Endothelial cell of umbilical vein (primary cell): ENCODE data around the gene LIPF. TPM values are rescaled to one million over a fixed set of nuclear protein-coding genes. Genes with fewer than 3 reads are reported as not detected.

ENCODE experiments used
- BruUV-seq: library from RNA; stranded (reverse); fragments of 400-500 nt; replicated peaks from 2 replicates; lab custom pipeline; 2021; lab: Mats Ljungman, UMichigan
- CTCF ChIA-PET: fragments of 300-600, 350-600 bp; sonication (Branson Sonifier 250); formaldehyde crosslinking; loops from one replicate; lab custom pipeline; 2021; ENCODE audit warnings: antibody characterized with exemption, inconsistent platforms; lab: Charles Lee
- POLR2A ChIA-PET: fragments of 300-600, 350-600 bp; sonication (Branson Sonifier 250); formaldehyde crosslinking; loops from one replicate; lab custom pipeline; 2021; ENCODE audit warnings: antibody characterized with exemption, inconsistent platforms; lab: Charles Lee
- DNase-seq: peaks from one replicate; pipeline ENCODE4 v3.0.0-alpha.2; 2011; ENCODE audit warnings: low read depth, low spot score
- FAIRE-seq: peaks from 2 replicates; lab custom pipeline; 2011; peaks lifted over from hg19 to GRCh38; lab: Jason Lieb, UNC
- H2AFZ ChIP-seq: 2 replicates; pipeline ENCODE4 v1.6.0; 2012; ENCODE audit warnings: low read depth, low read length, control low read depth, inconsistent platforms
- H3K27ac ChIP-seq: 2 replicates; pipeline ENCODE4 v1.5.1; 2011; ENCODE audit warnings: low read depth, mild to moderate bottlenecking, control low read depth, low read length, moderate library complexity; ENCODE audit not compliant: insufficient read depth
- H3K27me3 ChIP-seq, 2 experiments: 2 replicates each; pipeline versions ENCODE4 v1.6.0 to v1.6.1; 2011; ENCODE audit warnings: low read length in 2 of 2, mixed read lengths in 1 of 2; ENCODE audit not compliant: control insufficient read depth in 2 of 2, insufficient read depth in 2 of 2
- H3K36me3 ChIP-seq, 2 experiments: 2 replicates in 1 of 2; 3 replicates in 1 of 2; pipeline ENCODE4 v1.5.1; 2011; ENCODE audit warnings: low read length in 2 of 2, mild to moderate bottlenecking in 1 of 2, moderate library complexity in 1 of 2; ENCODE audit not compliant: control insufficient read depth in 2 of 2, insufficient read depth in 2 of 2; ENCODE audit errors: extremely low read depth in 1 of 2
- H3K4me1 ChIP-seq: 3 replicates; pipeline ENCODE4 v1.5.1; 2011; ENCODE audit warnings: mild to moderate bottlenecking, low read length; ENCODE audit not compliant: control insufficient read depth, insufficient read depth; ENCODE audit errors: extremely low read depth
- H3K4me2 ChIP-seq: 2 replicates; pipeline ENCODE4 v1.6.1; 2011; ENCODE audit warnings: low read length, control low read depth, mixed read lengths; ENCODE audit not compliant: insufficient read depth
- H3K4me3 ChIP-seq, 3 experiments: fragments of 200-600 bp in 1 of 3; sonication (generic), shearing (Covaris generic) in 1 of 3; replicated peaks in 1 of 3; 2 replicates each; pipeline ENCODE4 v1.5.1; 2011 to 2016; ENCODE audit warnings: control low read depth in 3 of 3, low read length in 3 of 3, mild to moderate bottlenecking in 2 of 3, inconsistent platforms in 1 of 3, low read depth in 1 of 3, moderate library complexity in 1 of 3; ENCODE audit not compliant: insufficient read depth in 1 of 3
- H3K79me2 ChIP-seq: 2 replicates; pipeline ENCODE4 v1.6.0; 2012; ENCODE audit warnings: low read length, inconsistent platforms; ENCODE audit not compliant: control insufficient read depth, insufficient read depth
- H3K9ac ChIP-seq: replicated peaks from 2 replicates; pipeline ENCODE3; 2011; ENCODE audit warnings: low read length, control low read depth; ENCODE audit not compliant: insufficient read depth; ENCODE audit errors: extremely low read depth
- H3K9me1 ChIP-seq: replicated peaks from 3 replicates; pipeline ENCODE4 v1.6.0; 2011; ENCODE audit warnings: mild to moderate bottlenecking, low read length; ENCODE audit not compliant: control insufficient read depth, insufficient read depth; ENCODE audit errors: extremely low read depth
- H3K9me3 ChIP-seq: replicated peaks from 2 replicates; pipeline ENCODE4 v1.5.1; 2012; ENCODE audit warnings: low read length, inconsistent platforms; ENCODE audit not compliant: control insufficient read depth, insufficient read depth
- H4K20me1 ChIP-seq: replicated peaks from 2 replicates; pipeline ENCODE3; 2011; ENCODE audit warnings: mild to moderate bottlenecking, low read length; ENCODE audit not compliant: control insufficient read depth, insufficient read depth; ENCODE audit errors: extremely low read depth
- EZH2 ChIP-seq: IDR thresholded peaks from 2 replicates; pipeline ENCODE4 v1.6.1; 2012; ENCODE audit warnings: borderline replicate concordance, low read depth, mild to moderate bottlenecking, moderate library complexity, low read length, inconsistent platforms; ENCODE audit not compliant: severe bottlenecking
- FOS ChIP-seq: IDR thresholded peaks from 2 replicates; pipeline ENCODE4 v1.6.1; 2011; ENCODE audit warnings: mild to moderate bottlenecking, low read length, moderate library complexity, borderline replicate concordance; ENCODE audit not compliant: insufficient read depth
- GATA2 ChIP-seq: IDR thresholded peaks from 2 replicates; pipeline ENCODE4 v1.7.0; 2011; ENCODE audit warnings: low read depth, mild to moderate bottlenecking, moderate library complexity, mixed read lengths, low read length; ENCODE audit not compliant: insufficient read length, insufficient read depth
- JUN ChIP-seq: IDR thresholded peaks from 2 replicates; pipeline ENCODE4 v1.6.1; 2011; ENCODE audit warnings: borderline replicate concordance, low read depth; ENCODE audit not compliant: insufficient read length, insufficient read depth
- MYC ChIP-seq: IDR thresholded peaks from one replicate; pipeline ENCODE4 v1.6.1; 2011; ENCODE audit warnings: mild to moderate bottlenecking, low read depth, low read length
- POLR2A ChIP-seq: IDR thresholded peaks from 2 replicates; pipeline ENCODE4 v1.6.1; 2012; ENCODE audit warnings: low read depth, mild to moderate bottlenecking, control low read depth, low read length
- POLR2AphosphoS5 ChIP-seq: IDR thresholded peaks from 2 replicates; pipeline ENCODE4 v1.6.1; 2012; ENCODE audit warnings: low read depth, mild to moderate bottlenecking, control low read depth, low read length, moderate library complexity; ENCODE audit not compliant: insufficient read depth
- dilution Hi-C: fragments of 300-500 bp; cut with MboI; formaldehyde crosslinking; loops from one replicate; pipeline ENCODE4 v1.15.0; 2019; ENCODE audit warnings: low sequenced_read_pairs; ENCODE audit not compliant: extremely low pct_ligation_motif_present
- intact Hi-C: fragments of 100-400 bp; cut with micrococcal nuclease; formaldehyde crosslinking; loops from one replicate; pipeline ENCODE4 v1.10.0; 2022
- polyA plus RNA-seq, 4 experiments: library from polyadenylated mRNA; depleted of rRNA in 3 of 4; stranded (reverse) in 3 of 4; unstranded in 1 of 4; fragments of >200 nt; gene quantifications; 2 replicates each; pipeline versions ENCODE4 v1.2.1 to v1.2.3, GENCODE V29; 2011 to 2012; ENCODE audit warnings: missing spikeins in 1 of 4
- total RNA-seq: library from RNA; stranded (reverse); gene quantifications from 2 replicates; pipeline ENCODE4 v1.2.3, GENCODE V29; 2021
- TF ChIP-seq, protein P1 (sequence below), 2 donors: IDR thresholded peaks; 1 replicate in 1 of 2; 2 replicates in 1 of 2; pipeline ENCODE4 v1.5.1; 2011; ENCODE audit warnings: low read length in 2 of 2, mild to moderate bottlenecking in 2 of 2, moderate library complexity in 2 of 2, control low read depth in 1 of 2, inconsistent platforms in 1 of 2, low read depth in 1 of 2; ENCODE audit not compliant: insufficient read depth in 1 of 2; ENCODE audit errors: extremely low read depth in 1 of 2
- TF ChIP-seq, protein P2 (sequence below): IDR thresholded peaks from 2 replicates; pipeline ENCODE4 v1.6.1; 2011; ENCODE audit not compliant: insufficient read depth, insufficient read length

Gene LIPF
- total and polyA plus RNA-seq, 2 donors (not counting 3 experiments of a cell fraction or from before 2014, with no cell fraction given) = not detected

DNA sequence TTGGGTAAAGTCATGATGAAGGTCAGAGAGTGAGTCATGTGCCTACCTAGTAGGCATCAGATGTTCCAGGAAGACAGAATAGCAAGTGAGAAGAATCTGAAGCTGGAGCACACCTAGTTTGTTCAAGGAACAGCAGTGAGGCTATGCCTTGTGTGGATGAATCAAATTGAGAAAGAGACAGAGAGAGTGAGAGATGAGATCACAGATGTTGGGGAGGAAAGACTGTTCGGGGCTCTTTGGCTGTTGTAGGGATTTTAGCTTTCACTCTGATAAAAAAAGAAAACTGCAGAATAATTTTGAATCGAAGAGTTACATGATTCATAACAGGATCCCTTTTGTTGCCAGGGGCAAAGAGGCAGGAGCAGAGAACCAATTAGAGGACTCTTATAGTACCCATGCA, 6.3 kb downstream of the LIPF start:
- Histone ChIP-seq H4K20me1 (no peaks in the 10 kb centered on the region), H2AFZ (no peak overlapping the region), H3K9me3 (no peaks in the 10 kb centered on the region), H3K27me3 (no peaks in the 10 kb centered on the region), H3K4me2 (no peak overlapping the region), H3K9ac (no peak overlapping the region), H3K36me3 (no peaks in the 10 kb centered on the region), H3K4me1 (no peaks in the 10 kb centered on the region), H3K9me1 (no peaks in the 10 kb centered on the region), H3K79me2 (no peaks in the 10 kb centered on the region), H3K4me3 (no peak overlapping the region), H3K27ac (no peak overlapping the region)
- no peak for TF ChIP-seq MYC
- no peak for TF ChIP-seq POLR2A
- TF ChIP-seq, protein P1, sequence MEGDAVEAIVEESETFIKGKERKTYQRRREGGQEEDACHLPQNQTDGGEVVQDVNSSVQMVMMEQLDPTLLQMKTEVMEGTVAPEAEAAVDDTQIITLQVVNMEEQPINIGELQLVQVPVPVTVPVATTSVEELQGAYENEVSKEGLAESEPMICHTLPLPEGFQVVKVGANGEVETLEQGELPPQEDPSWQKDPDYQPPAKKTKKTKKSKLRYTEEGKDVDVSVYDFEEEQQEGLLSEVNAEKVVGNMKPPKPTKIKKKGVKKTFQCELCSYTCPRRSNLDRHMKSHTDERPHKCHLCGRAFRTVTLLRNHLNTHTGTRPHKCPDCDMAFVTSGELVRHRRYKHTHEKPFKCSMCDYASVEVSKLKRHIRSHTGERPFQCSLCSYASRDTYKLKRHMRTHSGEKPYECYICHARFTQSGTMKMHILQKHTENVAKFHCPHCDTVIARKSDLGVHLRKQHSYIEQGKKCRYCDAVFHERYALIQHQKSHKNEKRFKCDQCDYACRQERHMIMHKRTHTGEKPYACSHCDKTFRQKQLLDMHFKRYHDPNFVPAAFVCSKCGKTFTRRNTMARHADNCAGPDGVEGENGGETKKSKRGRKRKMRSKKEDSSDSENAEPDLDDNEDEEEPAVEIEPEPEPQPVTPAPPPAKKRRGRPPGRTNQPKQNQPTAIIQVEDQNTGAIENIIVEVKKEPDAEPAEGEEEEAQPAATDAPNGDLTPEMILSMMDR (IDR thresholded peaks at IDR 0.05; ENCODE audit: extremely low read depth in 1 of 2, insufficient read depth in 1 of 2, low read depth in 1 of 2, low read length in 2 of 2) = no peak
- no peak for TF ChIP-seq JUN
- TF ChIP-seq GATA2 = no peak
- TF ChIP-seq, protein P2, sequence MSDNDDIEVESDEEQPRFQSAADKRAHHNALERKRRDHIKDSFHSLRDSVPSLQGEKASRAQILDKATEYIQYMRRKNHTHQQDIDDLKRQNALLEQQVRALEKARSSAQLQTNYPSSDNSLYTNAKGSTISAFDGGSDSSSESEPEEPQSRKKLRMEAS = no peak
- TF ChIP-seq POLR2AphosphoS5 = no peak
- no peak for TF ChIP-seq FOS
- no peak for TF ChIP-seq EZH2
- POLR2A ChIA-PET = no interaction called here
- FAIRE-seq (no peak), DNase-seq (no peak)
- dilution Hi-C loops (no loop called here), intact Hi-C loops (no loop called here)
- CTCF ChIA-PET = interaction anchor here (1.3 to 1.5 kb wide), 2 partner anchors 13 to 18 kb away, joined by 3 to 6 read pairs; no protein-coding TSS in a partner anchor
- BruUV-seq = no TSS peak
